Medulla oblongata (tissue), 1 donor: ENCODE results near the gene AP3S2.
"Not testable (repeated sequence)": the region's sequence is repeated elsewhere in the genome, so short reads cannot be mapped to it uniquely, and the experiment has no call there.

Source experiments
- DNase-seq: peaks from one replicate; pipeline ENCODE4 v3.0.0-alpha.2; 2015; ENCODE audit errors: extremely low spot score

AP3S2 gene

DNA sequence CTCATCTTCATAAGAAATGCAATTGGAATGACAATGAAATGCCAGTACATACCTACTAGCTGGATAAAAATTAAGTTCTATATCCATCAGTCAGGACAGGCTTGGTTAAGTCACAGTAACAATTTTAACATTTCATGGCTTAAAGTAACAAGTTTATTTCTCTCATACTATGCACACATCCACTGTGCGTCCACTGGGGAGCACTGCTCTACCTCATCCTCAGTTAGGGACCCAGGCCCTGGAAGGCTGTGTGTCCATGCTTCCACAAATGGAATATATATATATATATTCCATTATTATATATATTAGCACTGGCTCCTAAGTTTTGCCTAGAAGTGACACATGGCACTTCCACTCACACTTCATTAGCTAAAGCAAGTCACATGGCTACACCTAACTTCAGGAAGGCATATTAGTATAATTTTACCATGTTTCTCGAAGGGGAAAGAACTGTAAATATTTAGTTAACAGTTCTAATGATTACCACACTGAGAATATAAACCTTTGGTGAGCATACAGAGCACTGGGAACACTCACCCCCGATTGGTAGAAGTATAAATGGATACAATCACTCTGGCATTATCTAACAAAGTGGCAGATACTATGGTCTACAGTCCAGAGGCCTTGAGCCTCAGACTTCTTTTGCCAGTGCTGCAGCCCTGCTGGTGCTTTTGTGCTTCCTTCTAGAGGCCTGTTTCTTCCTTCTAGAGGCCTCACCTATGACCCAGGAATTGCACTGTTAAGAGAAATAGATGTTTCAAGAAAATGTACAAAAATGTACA, 28.6 kb downstream of the AP3S2 start:
- DNase-seq: no peak

DNA sequence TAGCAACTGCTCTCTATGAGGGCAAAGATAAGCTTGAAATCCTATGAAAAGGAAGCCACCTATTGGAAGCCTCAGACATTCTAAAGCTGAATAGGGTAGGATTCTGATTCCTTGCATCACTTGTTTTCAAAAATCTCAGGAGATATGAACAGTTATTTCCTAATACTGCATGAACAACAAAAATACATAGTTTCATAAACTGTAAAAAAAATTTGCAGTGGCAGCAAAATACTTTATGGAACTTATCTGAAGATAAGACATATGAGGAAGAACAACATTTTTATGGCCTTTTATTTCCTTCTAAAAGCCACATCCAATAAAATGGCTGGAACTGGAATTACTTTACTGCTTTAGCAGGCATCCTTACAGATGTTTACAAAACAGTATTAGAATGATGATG, 29.9 kb downstream of the AP3S2 start:
- no peak for DNase-seq

DNA sequence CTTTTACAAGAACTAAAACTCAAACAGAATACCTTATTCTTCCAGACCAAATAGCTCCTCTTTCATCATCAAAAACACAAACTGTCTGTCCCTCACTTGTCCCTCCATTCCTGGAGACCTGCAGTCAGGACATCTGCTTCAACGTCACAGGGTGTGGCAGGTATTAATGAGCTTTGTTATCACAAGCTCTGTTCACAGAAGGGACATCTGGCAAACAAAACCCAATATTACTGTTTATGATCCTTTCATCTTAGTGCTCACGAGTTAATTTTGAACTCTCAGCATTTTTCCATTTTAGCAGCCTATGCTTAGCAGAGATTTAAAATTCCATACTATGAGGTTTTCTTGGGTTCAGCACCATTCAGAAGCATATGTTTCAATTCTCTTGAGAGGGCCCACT, 32.9 kb downstream of the AP3S2 start:
- no peak for DNase-seq

DNA sequence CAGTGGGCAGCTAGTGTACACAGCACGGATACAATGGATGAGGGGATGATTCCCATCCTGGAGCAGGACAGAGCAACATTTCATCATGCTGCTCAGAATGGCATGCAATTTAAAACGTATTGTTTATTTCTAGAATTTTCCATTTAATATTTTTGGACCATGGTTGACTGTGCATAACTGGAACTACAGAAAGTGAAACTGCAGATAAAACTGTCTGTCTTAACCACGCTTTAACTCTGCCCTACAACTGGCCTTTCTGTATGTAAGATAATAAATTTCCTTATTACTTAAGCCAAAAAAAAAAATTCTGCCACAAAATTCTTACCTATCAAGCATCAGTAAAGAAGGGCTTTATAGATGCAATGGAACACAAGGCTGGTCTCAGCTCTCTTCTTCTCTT, 33.4 kb downstream of the AP3S2 start:
- no peak for DNase-seq

DNA sequence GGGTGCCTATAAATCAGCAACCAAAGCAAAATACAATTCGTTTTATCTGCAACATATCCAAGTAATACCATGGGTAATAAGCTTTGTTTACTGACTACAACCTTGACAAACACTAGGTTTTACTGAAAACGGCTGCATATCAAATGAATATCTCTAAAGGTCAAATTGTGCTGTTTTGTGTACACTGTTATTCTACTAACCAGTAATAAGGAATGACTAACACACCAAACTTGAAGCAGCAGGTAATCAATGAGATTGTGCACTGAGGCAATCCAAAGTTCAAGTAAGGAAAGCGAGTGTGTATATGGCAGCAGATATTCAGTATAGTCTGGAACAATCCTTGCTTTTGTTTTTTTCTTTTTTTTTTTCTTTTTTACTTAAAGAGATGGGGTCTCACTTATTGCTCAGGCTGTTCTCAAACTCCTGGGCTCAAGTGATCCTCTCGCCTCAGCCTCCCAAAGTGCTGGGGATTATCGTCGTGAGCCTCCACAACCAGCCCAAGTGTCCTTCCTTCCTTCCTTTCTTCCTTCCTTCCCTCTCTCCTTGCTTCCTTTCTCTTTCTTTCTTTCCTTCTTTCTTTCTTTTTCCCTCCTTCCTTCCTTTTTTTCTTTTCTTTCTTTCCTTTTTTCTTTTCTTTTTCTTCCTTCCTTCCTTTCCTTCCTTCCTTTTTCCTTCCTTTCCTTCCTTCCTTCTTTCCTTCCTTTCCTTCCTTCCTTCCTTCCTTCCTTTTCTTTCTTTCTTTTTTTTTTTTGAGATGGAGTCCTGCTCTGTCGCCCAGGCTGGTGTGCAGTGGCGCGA, 34.9 kb downstream of the AP3S2 start:
- no peak for DNase-seq

DNA sequence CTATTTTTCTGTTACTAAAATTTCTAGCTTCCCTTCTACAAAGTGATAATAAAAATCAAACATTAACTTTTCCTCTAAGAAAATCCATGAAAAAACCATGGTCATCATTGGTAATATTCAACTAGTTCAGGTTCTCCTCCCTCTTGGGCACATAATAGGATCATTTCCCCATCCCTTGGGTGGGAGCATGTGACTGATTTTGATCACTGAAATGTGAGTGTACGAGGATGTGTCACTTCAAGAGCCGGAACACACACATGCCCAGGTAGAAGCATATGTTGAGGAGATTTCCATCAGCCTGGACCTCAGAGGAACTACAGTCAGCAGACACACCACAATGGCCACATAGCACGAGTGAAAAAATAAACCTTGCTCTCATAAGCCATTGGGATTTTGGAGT, 36.1 kb downstream of the AP3S2 start:
- DNase-seq: no peak

DNA sequence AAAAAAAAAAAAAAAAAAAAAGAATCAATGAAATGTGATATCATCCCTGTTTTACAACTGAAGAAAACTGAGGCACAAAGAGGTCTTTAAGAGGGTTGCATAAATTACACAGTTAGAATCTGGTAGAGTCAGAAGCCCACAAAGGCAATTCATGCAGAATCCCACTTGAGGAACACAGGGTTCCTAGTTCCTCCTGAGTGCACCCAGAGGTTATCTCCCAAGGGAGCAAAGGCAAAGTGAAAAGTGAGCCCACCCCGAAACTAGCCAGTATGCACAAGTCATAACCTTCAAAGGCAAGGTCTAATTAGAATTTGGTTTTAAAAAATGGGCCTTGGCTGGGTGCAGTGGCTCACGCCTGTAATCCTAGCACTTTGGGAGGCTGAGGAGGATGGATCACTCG, 37.8 kb downstream of the AP3S2 start:
- DNase-seq: no peak

DNA sequence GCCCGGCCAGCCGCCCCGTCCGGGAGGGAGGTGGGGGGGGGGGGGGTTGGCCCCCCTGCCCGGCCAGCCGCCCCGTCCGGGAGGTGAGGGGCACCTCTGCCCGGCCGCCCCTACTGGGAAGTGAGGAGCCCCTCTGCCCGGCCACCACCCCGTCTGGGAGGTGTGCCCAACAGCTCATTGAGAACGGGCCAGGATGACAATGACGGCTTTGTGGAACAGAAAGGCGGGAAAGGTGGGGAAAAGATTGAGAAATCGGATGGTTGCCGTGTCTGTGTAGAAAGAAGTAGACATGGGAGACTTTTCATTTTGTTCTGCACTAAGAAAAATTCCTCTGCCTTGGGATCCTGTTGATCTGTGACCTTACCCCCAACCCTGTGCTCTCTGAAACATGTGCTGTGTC, 38.9 kb downstream of the AP3S2 start:
- DNase-seq: not testable (repeated sequence)

DNA sequence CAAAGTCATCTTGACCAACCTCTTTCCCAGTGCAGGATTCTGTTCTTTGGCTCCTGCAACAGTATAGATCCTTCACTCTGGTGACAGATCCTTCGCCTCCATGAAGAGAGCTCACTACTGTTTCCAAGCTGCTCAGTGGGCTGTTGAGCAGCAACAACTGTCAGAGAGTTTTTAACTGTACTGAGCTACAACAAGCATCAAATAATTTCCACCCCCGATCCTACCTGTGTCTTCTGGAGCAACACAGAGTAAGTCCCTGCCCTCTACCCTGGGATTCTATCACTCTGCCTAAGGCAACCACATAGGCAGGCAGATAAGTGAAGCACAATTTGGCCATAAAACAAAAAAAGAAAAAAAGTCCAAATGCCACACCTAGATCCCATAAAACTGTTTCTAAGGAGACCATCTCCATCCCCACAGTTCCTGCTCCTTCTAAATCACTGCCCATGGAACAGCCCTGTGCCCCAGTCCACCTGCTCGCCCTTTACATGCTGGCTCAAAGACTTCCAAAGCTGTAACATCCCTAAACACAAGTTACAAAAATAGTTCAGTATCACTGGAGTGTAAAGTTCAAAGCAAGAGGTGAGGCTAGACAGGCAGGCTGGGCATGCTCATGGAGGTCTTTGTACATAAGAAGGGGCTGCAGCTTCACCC, 41.3 kb downstream of the AP3S2 start:
- no peak for DNase-seq

DNA sequence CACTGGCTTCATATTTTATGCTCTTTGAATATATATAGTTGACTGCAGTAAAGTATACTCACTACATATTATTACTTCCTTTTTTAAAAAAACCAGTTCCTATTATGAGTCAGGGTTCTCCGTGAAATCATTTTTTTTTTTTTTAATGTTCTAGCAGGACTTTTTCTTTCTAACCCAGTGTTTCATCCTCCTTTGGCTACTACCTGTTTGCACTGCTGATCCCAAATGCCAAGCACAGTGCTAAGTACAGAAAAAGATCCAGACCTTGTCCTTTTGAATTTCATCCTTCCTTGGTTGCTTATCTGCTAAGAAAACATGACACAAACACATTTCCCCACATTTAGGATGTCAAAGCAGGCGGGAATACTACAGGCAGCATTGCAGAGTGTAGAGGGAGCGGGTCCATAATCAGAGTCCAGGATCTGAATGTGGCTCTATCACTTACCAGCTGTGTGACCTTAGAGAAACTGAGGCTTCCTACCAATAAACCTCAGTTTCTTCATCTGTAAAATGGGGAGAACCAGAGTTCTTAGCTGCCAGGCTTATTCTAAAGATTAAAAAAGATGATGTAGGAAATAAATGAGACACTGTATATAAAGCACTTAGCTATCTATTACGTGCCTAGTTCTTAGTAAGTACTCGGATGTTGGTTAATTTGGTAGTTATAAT, 42.0 kb downstream of the AP3S2 start:
- no peak for DNase-seq

DNA sequence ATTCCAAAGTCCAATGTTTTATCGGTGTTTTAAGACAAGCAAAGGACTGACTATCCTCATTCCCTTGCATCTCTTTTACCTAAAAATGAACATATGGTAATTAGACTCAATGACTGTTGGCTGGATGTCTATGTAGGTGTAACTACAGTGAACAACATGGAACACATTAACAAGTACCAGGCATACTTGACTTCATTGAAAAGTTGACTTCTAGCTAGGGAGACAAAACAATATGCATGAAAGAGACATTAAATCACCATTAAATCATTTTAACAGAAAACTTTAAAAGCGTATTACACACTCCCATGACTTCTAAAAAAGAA, 44.9 kb downstream of the AP3S2 start:
- no peak for DNase-seq

DNA sequence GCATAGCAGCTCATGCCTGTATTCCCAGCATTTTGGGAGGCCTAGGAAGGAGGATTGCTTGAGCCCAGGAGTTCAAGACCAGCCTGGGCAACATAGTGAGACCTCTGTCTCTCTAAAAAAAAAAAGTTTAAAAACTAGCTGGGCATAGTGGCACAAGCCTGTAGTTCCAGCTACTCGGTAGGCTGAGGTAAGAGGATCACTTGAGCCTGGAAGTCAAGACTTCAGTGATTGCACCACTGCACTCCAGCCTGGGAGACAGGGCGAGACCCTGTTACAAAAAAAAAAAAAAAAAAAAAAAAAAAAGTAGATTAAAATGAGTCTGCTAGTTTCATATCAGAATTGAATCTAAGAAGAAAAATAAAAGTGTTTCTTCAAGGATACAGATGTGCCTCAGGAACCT, 46.7 kb downstream of the AP3S2 start:
- no peak for DNase-seq

DNA sequence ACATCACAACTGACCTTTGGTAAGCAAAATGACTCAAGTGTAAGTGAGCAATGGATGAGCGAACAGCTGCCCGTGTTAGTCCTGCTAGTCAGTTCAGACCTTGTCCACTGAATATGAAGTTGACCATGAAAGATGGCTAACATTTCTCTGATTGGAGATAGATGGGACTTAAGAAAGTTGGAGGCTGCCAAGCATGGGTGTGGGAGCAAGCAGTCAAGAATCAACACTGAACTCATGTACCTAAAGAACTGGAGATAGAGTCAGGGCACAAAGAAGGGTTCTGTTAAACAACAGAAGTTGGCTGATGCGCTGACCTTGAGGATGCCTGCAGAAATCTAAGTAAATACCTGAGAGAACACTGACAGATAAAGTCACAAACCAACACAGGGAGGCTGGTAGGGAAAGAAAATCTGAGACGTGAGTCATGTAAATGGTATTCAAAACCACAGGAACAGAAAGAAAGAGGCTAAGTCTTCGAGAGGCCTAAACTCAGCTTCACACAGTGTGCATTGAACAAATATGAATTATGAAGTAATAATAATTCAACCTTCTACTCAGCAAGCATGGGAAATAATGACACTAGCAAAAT, 48.4 kb downstream of the AP3S2 start:
- DNase-seq: no peak

DNA sequence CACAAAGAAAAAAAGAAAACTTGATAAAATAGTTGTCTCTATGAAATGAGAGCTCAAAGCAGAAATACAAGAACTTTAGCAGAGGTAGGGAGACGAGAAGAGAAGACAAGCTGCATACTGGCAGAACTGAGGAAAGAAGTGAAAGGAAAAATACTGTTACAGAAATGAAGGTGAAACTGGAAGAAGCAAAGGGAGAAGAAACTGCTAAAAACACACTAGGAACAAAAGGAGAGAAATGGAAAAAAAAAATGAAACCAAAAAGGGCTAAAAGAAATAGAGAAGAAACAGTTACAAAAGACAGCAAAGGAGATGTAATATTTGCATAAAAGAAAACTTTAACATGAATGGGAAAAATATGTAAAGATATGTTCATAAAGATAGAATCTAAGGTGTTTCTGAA, 51.8 kb downstream of the AP3S2 start:
- no peak for DNase-seq

DNA sequence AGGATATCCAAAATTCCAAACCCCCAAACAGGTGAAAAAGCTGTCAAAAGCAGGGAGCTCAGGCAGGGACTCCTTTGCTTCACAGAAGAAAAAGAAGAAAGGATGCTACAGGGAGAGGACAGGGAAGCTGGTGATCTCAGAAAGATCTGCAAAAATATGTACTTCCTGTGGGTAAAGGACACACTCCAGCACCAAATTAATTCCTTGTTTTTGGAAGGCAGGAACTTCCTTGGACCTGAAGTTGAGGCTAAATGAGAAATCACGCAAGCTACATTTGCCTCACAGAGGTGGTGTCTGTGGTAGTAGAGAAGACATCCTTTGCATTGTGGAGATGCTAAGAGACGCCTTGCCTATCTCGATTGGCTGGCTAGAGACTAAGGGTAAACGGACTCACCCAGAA, 52.5 kb downstream of the AP3S2 start:
- DNase-seq: no peak

DNA sequence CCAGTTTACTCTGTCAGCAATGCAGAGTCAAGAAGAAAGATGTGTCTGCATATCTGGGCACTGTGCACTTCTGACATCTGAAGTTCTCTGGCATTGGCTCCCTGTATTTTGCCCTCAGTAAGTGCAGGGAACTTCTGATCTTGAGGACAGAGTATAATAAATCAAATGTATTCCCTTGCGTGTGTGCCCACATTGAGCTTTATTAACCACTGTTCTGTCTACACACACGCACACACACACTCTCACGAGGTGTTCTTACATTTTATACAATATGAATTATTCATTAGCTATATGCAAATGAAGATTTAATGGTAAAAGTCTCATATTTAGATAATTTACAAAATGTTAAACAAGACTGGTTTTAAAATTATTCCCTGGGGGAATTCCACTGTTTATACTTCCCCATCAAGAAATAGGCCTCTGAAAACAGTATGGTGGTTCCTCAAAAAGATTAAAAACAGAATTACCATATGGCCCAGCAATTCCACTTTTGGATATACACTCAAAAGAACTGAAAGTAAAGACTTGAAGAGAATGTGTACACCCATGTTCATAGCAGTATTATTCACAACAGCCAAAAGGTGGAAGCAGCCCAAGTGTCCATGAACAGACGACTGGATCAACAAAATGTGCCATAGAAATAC, 54.5 kb downstream of the AP3S2 start:
- DNase-seq: no peak

DNA sequence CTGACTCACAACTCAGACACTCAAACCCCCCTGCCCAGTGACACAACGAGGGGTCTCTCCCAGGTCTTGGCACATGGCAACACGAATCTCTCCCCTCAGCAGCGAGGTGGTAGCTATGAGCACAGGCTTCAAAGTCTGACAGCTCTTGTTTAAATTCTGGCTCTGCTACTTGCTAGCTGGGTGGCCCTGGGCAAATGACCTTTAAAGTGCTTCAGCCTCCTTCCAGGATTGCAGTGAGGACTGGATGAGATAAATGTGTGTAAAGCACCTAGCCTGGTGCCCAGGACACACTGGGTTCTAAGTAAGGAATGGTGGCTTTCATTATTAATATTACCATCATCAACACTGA, 56.0 kb downstream of the AP3S2 start:
- DNase-seq: no peak

DNA sequence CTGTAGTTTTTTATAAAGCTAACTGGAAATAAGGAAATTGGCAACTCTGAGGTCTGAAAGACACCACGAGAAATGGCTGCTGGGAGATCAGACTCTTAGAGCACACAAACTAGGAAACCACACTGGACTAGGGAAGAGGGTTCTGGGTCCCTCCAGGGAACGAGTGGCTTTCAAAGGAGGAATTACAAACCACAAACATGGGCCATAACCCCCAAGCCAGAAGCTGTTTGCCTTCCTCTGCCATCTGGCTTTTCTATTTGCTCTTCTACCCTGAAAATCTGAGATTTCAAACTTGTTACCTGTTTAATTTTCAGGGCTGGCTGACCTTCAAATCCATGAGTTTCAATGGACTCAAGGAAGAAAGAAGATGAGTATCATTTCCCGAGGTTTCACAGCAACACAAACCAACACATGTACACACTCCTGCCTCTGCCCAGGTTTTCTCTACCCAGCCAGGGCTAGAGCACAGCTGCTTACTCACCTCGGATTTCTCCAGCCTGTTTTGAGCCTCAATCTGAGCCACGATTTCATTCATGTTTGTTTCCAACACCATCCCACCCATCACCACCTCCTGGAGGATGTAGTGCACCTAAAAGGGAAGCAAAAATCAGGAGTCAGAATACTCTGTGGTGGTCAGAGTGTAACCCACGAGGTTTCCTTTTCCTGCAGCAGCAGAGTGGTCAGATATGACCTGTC, 56.5 kb downstream of the AP3S2 start:
- DNase-seq: peak; percentile 19

DNA sequence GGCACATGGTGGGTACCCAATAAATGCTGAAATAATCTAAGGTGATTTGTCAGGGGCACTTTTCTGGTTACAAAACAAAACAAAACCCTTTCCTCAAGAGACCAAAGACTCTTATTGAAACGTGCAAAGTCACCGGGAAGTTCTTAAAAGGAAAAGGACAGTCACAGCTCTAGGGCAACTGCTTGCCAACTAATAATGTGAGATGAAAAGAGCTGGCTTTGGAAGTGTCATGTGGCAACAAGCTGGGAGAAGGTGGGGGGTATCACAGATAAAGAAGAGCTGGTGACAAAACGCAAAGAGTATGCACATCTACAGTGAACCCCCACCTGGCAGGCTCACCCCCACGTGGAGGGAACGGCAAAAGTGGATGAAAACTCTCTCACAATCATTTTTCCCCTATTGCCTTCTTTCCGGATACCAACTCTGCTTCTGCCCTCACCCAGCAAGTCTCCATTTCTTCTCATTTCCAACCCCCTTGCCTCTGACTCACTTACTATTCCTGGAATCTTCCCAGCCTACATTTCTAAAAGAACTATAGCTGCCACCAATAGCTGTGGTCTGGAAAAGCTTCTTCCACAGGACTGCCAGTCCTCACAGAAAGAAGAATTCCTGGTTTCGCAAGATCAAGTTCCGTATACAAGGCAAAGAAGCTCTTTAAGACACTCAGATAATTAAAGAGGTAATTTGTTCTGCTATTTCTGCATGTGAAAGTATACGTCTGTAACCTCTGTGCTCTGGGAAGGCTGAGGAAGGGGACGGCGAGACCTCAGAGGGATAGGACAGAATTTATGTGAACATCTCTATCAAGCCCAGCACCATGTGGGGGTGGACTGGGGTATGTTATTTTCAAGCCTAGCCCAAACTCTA, 57.3 kb downstream of the AP3S2 start:
- DNase-seq: peak; percentile 18

DNA sequence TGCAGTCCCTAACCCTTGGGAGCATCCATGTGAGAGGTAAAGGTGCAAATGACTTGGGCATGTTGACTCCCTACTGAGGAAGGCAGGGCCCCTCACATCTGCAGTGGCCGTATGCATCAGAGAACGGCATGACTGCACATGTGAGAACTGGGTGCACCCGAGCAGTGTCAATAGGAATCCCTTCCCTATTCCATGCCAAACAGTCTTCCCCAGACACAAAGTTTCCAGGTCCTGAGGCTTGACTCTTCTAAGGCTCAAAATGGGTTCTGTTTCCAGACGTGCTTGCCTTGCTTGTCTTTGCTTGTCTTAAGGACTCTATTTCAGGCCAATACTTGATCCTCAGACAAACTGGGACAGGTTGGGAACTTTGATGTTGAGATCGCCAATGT, 58.6 kb downstream of the AP3S2 start:
- no peak for DNase-seq
